OCI-M2 (cell line): Measurements from ENCODE around the gene BLM.
"Not testable (repeated sequence)": the region's sequence is repeated elsewhere in the genome, so short reads cannot be mapped to it uniquely, and the experiment has no call there.

Source experiments
- DNase-seq: peaks from one replicate; lab custom pipeline; 2025; ENCODE audit not compliant: unreplicated experiment; lab: John Stamatoyannopoulos, UW

The BLM gene

GRCh38 chr15:90840157-90840855 lies 123.2 kb downstream of the BLM start:
- DNase-seq: no peak

DNA sequence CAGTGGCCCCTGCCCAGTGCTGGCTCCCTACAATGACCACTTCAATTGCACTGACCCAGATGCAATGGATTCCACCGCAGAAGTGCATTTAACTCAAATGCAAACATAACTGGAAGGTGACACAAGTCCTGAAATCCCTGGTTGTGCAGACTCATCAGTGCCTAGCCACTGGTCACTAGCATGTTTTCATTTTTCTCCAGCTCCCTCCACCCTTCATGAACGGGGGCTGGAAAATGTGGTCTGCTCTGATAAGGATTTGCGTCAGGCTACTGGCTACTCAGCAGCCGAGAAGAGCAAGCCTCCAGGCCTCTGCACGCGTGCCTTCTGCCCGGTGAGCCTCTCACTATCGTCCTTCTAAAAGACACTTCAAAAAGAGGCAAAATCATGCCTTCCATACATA lies 123.8 kb downstream of the BLM start:
- peak; percentile 75 for DNase-seq

DNA sequence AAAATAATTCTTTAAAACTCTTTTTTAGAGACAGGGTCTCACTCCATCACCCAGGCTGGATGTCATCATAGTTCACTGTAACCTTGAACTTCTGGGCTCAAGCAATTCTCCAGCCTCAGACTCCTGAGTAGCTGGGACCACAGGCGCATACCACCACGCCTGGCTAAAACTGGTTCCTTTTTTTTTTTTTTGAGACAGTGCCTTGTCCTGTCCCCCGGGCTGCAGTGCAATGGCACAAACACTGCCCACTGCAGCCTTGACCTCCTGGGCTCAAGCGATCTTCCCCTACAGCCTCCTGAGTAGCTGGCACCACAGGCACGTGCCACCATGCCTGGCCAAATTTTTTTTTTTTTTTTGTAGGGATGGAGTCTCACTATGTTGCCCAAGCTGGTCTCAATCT lies 127.5 kb downstream of the BLM start:
- no peak for DNase-seq

DNA sequence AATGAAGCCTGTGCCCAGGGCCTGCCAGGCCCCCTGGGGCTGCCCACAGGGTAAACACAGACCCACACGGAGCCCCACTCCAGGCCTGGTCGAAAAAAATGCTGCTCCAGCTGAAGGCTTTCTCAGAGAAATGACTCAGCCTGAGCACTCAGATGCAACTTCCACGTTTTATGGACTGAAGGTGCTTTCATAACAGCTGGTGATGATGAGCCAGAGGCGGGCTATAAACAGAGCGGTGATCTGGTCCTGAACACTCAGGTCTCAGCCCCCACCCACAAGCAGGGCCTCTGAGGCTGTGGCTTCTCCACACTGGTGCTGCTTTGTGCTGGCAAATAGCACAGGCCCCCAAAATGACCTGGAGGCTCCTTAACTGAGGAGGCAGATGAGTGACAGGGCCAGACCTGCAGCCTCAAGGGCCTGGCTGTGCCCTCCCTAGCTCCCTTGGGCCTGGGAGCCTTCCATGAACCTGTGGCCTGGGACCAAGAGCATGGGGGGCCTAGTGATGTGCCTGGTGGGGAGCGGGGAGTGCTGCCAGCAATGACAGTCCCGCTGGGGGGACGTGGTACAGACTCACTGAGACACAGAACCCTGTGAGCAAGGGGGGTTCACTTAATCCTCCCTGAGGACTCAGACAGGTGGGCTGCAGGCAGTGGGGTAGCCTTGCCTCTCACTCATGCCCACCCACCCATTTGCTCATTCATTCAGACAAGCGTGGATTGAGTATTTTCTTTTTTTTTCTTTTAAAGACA lies 128.2 kb downstream of the BLM start:
- DNase-seq: no peak

DNA sequence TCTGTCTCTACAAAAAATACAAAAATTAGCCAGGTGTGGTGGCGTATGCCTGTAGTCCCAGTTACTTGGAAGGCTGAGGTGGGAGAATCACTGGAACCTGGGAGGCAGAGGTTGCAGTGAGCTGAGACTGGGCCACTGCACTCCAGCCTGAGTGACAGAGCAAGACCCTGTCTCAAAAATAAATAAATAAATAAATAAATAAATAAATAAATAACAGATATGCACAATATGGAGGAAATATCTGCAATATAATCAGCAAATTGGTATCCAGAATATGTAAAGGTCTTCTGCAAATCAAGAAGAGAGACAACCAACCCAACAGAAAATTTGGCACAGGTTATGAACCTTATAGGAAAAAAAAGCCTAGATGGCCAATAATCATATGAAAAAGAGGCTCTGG lies 132.3 kb downstream of the BLM start:
- not testable (repeated sequence) for DNase-seq

DNA sequence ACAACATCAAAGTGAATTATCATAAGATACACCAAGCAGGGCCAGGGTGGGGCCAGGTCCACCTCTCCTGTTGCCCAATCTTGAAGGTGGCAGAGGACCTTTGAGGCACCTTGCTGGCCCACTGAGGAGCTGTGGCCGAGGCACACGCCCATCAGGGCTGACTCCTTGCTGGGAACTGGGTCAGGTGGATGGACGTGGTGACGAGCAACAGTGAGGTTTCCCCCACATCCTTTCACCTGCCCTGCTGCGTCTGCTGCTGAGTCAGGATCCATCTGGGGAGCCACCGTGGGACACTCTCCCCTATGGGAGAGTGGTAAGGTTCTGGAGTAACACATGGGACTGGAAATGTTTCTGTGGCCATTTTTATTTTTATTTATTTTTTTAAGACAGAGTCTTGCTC lies 134.0 kb downstream of the BLM start:
- no peak for DNase-seq

DNA sequence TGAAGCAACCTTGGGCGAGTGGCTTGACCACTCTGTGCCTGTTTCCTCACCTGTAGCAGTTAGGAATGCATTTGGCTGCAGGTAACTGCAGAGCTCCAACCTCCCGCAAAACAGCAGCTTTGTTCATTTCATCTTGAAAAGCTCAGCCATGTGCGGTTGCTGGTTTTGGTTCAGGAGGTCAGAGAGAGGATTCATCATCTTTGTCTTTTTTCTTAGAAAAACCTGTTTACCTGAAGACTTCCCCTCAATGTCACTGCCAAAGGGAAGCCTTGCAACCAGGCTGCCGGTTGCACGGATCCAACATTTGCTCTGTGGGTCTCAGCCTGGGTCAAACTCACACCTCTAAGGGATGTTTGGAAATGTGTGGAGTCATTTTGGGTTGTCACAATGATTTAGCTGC lies 134.8 kb downstream of the BLM start:
- no peak for DNase-seq

GRCh38 chr15:90855139-90855538 lies 138.0 kb downstream of the BLM start:
- DNase-seq: no peak

- no peak for DNase-seq
Measured at GRCh38 chr15:90857337-90857736, 140.2 kb downstream of the BLM start.

DNA sequence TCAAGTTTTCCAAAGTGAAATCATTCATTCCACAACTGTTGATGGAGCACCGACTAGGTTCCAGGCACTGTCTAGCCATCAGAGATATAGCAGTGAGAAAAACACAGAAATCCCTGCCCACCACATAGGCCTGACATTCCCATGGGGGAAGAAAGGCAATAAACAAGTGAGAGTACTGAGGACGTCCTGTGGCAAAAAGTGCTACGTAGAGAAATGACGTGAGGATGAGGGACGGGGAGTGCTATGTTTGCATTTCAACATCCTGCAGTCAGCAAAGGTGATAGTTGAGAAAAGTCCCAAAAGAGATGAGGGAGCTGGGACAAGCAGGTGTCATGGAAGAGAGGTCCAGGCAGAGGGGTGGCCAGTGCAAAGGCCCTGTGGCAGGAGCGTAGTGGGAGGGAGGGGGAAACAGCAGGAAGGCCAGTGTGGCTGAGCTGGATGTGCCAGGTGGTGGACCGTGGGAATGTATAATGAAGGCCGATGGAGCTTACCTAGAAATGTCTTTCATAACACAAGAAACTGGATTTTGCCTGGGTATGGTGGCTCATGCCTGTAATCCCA lies 140.8 kb downstream of the BLM start:
- DNase-seq: no peak

DNA sequence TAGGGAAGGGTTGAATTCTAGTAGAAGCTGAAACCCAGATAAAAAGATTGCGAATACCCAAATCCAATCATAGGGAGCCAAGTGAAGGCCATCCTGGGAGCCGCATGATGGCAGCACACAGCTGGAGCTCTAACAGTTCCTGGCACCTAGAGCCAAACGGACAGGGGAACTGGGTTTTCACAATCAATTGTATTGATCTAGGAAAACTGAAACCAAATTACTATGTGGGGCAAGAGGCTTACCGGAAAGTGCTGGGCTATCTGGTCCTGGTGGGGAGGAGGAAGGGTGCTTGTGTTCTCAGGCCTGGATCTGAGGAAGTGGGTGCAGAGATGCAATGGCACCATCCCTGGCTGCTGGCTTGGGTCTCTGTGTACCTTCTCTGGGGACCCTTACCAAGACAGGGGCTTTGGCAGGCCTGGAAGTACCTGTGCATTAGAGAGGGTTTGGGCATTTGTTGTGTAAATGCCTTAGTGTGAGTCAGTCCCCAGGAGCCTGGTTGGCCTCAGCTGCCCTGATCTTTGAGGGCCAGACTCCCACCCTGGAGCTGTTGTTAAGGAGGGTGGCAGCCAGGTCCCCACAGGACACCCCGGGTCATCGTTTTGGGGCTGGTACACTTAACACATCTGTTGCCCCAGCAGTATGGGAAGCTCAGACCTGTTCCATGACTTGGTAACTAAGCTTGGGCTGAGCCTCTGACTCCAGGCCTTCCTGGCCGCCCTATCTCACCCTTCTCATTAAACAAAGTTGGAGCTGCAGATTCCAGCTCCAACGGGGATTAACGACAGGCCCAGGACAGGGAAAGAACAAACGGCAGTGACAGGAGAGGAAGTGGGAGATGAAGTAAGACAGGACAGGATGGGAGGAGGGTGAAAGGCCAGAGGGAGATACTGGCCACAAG lies 142.3 kb downstream of the BLM start:
- no peak for DNase-seq

- no peak for DNase-seq
Measured at GRCh38 chr15:90860450-90860849, 143.3 kb downstream of the BLM start.

GRCh38 chr15:90860942-90861675 lies 144.0 kb downstream of the BLM start:
- no peak for DNase-seq

DNA sequence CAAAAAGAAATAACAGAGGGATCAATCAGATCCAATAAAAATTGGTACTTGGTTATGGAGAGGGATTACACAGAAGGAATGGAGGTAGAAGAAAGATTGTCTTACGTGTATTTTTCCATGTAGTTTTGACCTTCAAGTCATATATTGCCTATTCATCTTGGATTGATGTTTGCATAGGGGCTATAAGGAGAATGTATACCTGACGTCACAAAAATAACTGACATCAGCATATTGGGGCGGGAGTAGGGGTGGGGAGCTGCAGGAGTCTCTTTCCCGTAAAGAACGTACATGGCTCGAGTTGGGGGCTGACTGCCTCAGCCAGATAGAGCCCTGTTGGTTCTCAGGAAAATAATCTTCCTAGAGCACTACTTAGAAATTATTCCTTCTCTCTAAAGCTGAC lies 145.3 kb downstream of the BLM start:
- DNase-seq: no peak

- DNase-seq: no peak
Measured at GRCh38 chr15:90862964-90863778, 146.0 kb downstream of the BLM start.

GRCh38 chr15:90863987-90864386 lies 146.8 kb downstream of the BLM start:
- DNase-seq: no peak

- no peak for DNase-seq
Measured at GRCh38 chr15:90864507-90864906, 147.4 kb downstream of the BLM start.

- no peak for DNase-seq
Measured at GRCh38 chr15:90865702-90866101, 148.6 kb downstream of the BLM start.
